ENCODE measurements around the gene EFCAB12.

- TF ChIP-seq CTCF (conservative IDR thresholded peaks at IDR 0.05; ENCODE audit: low read depth, low read length) = no peak
- TF ChIP-seq POLR2A (IDR thresholded peaks at IDR 0.05; ENCODE audit: low read depth, low read length) = no peak
- TF ChIP-seq FOS (IDR thresholded peaks at IDR 0.05; ENCODE audit: low read depth, low read length) = no peak
- TF ChIP-seq SMC3 (IDR thresholded peaks at IDR 0.05; ENCODE audit: low read depth, low read length) = no peak
- no peak for TF ChIP-seq RAD21 (IDR thresholded peaks at IDR 0.05; ENCODE audit: low read length)
- TF ChIP-seq RFX5 (IDR thresholded peaks at IDR 0.05; ENCODE audit: low read depth, low read length) = no peak
- no peak for TF ChIP-seq BHLHE40 (IDR thresholded peaks at IDR 0.05; ENCODE audit: low read depth, low read length)
- no peak for TF ChIP-seq MXI1 (IDR thresholded peaks at IDR 0.05; ENCODE audit: borderline replicate concordance, low read depth, low read length)
- TF ChIP-seq MAFK (IDR thresholded peaks at IDR 0.05; ENCODE audit: low read depth, low read length) = no peak
- TF ChIP-seq CEBPB (IDR thresholded peaks at IDR 0.05; ENCODE audit: low read depth, low read length) = no peak
- no peak for TF ChIP-seq NFE2L2 (IDR thresholded peaks at IDR 0.05; ENCODE audit: low read depth, low read length)
These were observed 34.0 kb upstream of the EFCAB12 start for GRCh38 chr3:129462361-129462968.
